PFSK-1 (cell line): ENCODE measurements around the gene MAP4K4.

Experiments
- FOXP2 ChIP-seq: optimal IDR thresholded peaks from 2 replicates; pipeline ENCODE3; 2011; ENCODE audit warnings: borderline replicate concordance, control low read depth, inconsistent platforms; ENCODE audit not compliant: insufficient read depth; ENCODE audit errors: extremely low read length, extremely low read depth
- POLR2AphosphoS5 ChIP-seq: IDR thresholded peaks from 2 replicates; pipeline ENCODE4 v1.6.1; 2012; ENCODE audit warnings: low read depth, mild to moderate bottlenecking, control low read depth, low read length, moderate library complexity
- REST ChIP-seq, 2 experiments: IDR thresholded peaks; 2 replicates each; pipeline versions ENCODE4 v1.6.1 to v1.8.0; 2011 to 2012; ENCODE audit warnings: low read depth in 2 of 2, low read length in 2 of 2, control low read depth in 1 of 2, inconsistent platforms in 1 of 2, mild to moderate bottlenecking in 1 of 2, moderate library complexity in 1 of 2; ENCODE audit not compliant: insufficient read depth in 1 of 2
- SIN3A ChIP-seq: IDR thresholded peaks from 2 replicates; pipeline ENCODE4 v1.6.1; 2012; ENCODE audit warnings: mild to moderate bottlenecking, low read length, moderate library complexity, borderline replicate concordance; ENCODE audit not compliant: insufficient read depth
- TAF1 ChIP-seq: IDR thresholded peaks from 2 replicates; pipeline ENCODE4 v1.6.1; 2012; ENCODE audit warnings: low read length, control low read depth, borderline replicate concordance; ENCODE audit not compliant: insufficient read depth

- TF ChIP-seq POLR2AphosphoS5: no peak
- TF ChIP-seq REST (IDR thresholded peaks at IDR 0.05; ENCODE audit: insufficient read depth in 1 of 2, low read depth in 2 of 2, low read length in 2 of 2): no peak
- TF ChIP-seq FOXP2: no peak
- TF ChIP-seq TAF1: no peak
- TF ChIP-seq SIN3A: no peak
Measured at GRCh38 chr2:101795033-101795432, 97.5 kb downstream of the MAP4K4 start.
